Aorta (tissue), 5 donors: Measurements from ENCODE around the gene THSD4. TPM values are rescaled to one million over a fixed set of nuclear protein-coding genes. Genes with fewer than 3 reads are reported as not detected.

ENCODE experiments used
- ATAC-seq: fragments of 200-7000 bp; cut with Tn5 transposase; one replicate; pipeline ENCODE4 v1.9.1; 2022; ENCODE audit warnings: moderate library complexity; ENCODE audit not compliant: low FRiP score
- DNase-seq, 2 donors: peaks; one replicate each; pipeline ENCODE4 v3.0.0-alpha.2; 2020
- H3K27ac ChIP-seq, 2 donors: one replicate each; pipeline ENCODE4 v1.5.1; 2013; ENCODE audit warnings: low read length in 2 of 2, mild to moderate bottlenecking in 2 of 2, moderate library complexity in 2 of 2, control low read depth in 1 of 2, inconsistent platforms in 1 of 2, low read depth in 1 of 2
- H3K27me3 ChIP-seq, 2 donors: one replicate each; pipeline ENCODE4 v1.6.1; 2013; ENCODE audit warnings: control low read depth in 1 of 2, low read length in 1 of 2, mild to moderate bottlenecking in 1 of 2, moderate library complexity in 1 of 2; ENCODE audit not compliant: insufficient read depth in 2 of 2, control insufficient read depth in 1 of 2
- H3K36me3 ChIP-seq, 2 donors: one replicate each; pipeline ENCODE4 v1.6.1; 2013; ENCODE audit warnings: control low read depth in 1 of 2, low read length in 1 of 2, mild to moderate bottlenecking in 1 of 2; ENCODE audit not compliant: insufficient read depth in 2 of 2, control insufficient read depth in 1 of 2
- H3K4me1 ChIP-seq, 2 donors: one replicate each; pipeline ENCODE4 v1.6.1; 2013; ENCODE audit warnings: low read length in 2 of 2, control low read depth in 1 of 2, mild to moderate bottlenecking in 1 of 2, moderate library complexity in 1 of 2; ENCODE audit not compliant: insufficient read depth in 2 of 2, control insufficient read depth in 1 of 2
- H3K4me3 ChIP-seq, 2 donors: one replicate each; pipeline ENCODE4 v1.5.1; 2013; ENCODE audit warnings: low read length in 2 of 2, control low read depth in 1 of 2, mild to moderate bottlenecking in 1 of 2
- H3K9me3 ChIP-seq: one replicate; pipeline ENCODE4 v1.6.1; 2013; ENCODE audit warnings: mild to moderate bottlenecking, low read length; ENCODE audit not compliant: control insufficient read depth
- WGBS, 2 donors: extraction: QIAGEN DNeasy Blood & Tissue Kit; methylation state at CpG; one replicate each; pipeline ENCODE4 v1.1.7; 2013; 5-methylcytosine and 5-hydroxymethylcytosine counted together
- intact Hi-C, 2 donors: fragments of 100-400 bp; cut with DNase I; formaldehyde crosslinking; loops; one replicate each; pipeline versions ENCODE4 v1.14.2 to v1.15.0; 2022
- polyA plus RNA-seq, 2 donors: library from polyadenylated mRNA; stranded (reverse); fragments of 200-250 nt; gene quantifications; one replicate each; pipeline ENCODE4 v1.2.3, GENCODE V29; 2013
- total RNA-seq, 2 donors: library from RNA; stranded (reverse); fragmentation: NEBNext Ultra II Directional; extraction: Animal tissue kit (Norgen Biotek cat#: 25700); gene quantifications; one replicate each; pipeline ENCODE4 v1.2.1, GENCODE V29; 2021
- donor health status: healthy with polysubstance abuse.
- donor health status: Bipolar disorder and iron deficiency.
- donor health status: DM: no; HTN: no; CAD: no.
- donor health status: DM: no; HTN: no; CAD: no.
- donor health status: DM: yes; HTN: yes; CAD: no.

Gene THSD4
- total and polyA plus RNA-seq, 4 donors = 6.3 to 143 (median 30.3) TPM

- DNase-seq (no peak), ATAC-seq (no peak)
- Histone ChIP-seq H3K27me3 (no peaks in the 10 kb centered on the region), H3K4me1 (peaks cover 0 to 5% of the 10 kb centered on the region in 2 donors), H3K27ac (no peak overlapping the region), H3K9me3 (no peaks in the 10 kb centered on the region), H3K36me3 (peaks cover 0 to 5% of the 10 kb centered on the region in 2 donors), H3K4me3 (no peak overlapping the region)
- WGBS, 2 donors = 85% methylated on average over 5 of the region's 5 CpGs
- intact Hi-C loops = loop anchor here (5.0 to 10.0 kb wide), 4 partner anchors 207 to 470 kb away; no protein-coding TSS in a partner anchor
Observed at GRCh38 chr15:71444866-71445590, 329.8 kb downstream of the THSD4 start.

- H3K27ac ChIP-seq = no peak overlapping the region
Observed at GRCh38 chr15:71447328-71448250, 332.3 kb downstream of the THSD4 start.

GRCh38 chr15:71448688-71449114 is 333.4 kb downstream of the THSD4 start:
- Histone ChIP-seq H3K36me3 (peaks cover 0 to 5% of the 10 kb centered on the region in 2 donors), H3K27me3 (no peaks in the 10 kb centered on the region), H3K27ac (no peak overlapping the region), H3K4me3 (no peak overlapping the region), H3K9me3 (no peaks in the 10 kb centered on the region), H3K4me1 (peaks cover 0 to 5% of the 10 kb centered on the region in 2 donors)
- ATAC-seq (peak; percentile 80), DNase-seq (no peak)
- WGBS, 2 donors = 77 to 82% methylated on average over 2 of the region's 2 CpGs
- intact Hi-C loops = loop anchor here (2.0 to 10.0 kb wide), 6 partner anchors 204 to 474 kb away; no protein-coding TSS in a partner anchor

More at GRCh38 chr15:71447328-71448250, 332.3 kb downstream of the THSD4 start:
- Histone ChIP-seq H3K4me3 (no peak overlapping the region), H3K27me3 (no peaks in the 10 kb centered on the region), H3K4me1 (peaks cover 0 to 5% of the 10 kb centered on the region in 2 donors), H3K9me3 (no peaks in the 10 kb centered on the region), H3K36me3 (peaks cover 0 to 5% of the 10 kb centered on the region in 2 donors)
- DNase-seq = no peak
- no peak for ATAC-seq
- intact Hi-C loops = loop anchor here (2.0 to 10.0 kb wide), 7 partner anchors 203 to 473 kb away; no protein-coding TSS in a partner anchor
- WGBS, 2 donors = 64 to 65% methylated on average over 8 of the region's 8 CpGs

- H3K4me3 ChIP-seq = no peak overlapping the region
- H3K4me1 ChIP-seq = no peaks in the 10 kb centered on the region
- DNase-seq = no peak
- ATAC-seq = no peak
- H3K9me3 ChIP-seq = no peaks in the 10 kb centered on the region
- no peak overlapping the region for H3K27ac ChIP-seq
- no peaks in the 10 kb centered on the region for H3K27me3 ChIP-seq
- peaks cover 0 to 4% of the 10 kb centered on the region in 2 donors for H3K36me3 ChIP-seq
- WGBS, 2 donors = 77 to 83% methylated on average over 3 of the region's 3 CpGs
- intact Hi-C loops = loop anchor here (2.0 to 10.0 kb wide), 6 partner anchors 203 to 475 kb away; no protein-coding TSS in a partner anchor
Observed at GRCh38 chr15:71449363-71449762, 334.1 kb downstream of the THSD4 start.

- H3K27ac ChIP-seq = no peak overlapping the region
- no peak overlapping the region for H3K4me3 ChIP-seq
- no peaks in the 10 kb centered on the region for H3K9me3 ChIP-seq
- no peaks in the 10 kb centered on the region for H3K4me1 ChIP-seq
- no peak for DNase-seq
- ATAC-seq = no peak
- no peaks in the 10 kb centered on the region for H3K36me3 ChIP-seq
- 71 to 75% methylated on average over 5 of the region's 5 CpGs for WGBS, 2 donors
- intact Hi-C loops = loop anchor here (2.0 to 10.0 kb wide), 7 partner anchors 75 to 475 kb away; no protein-coding TSS in a partner anchor
- H3K27me3 ChIP-seq = no peaks in the 10 kb centered on the region
Observed at GRCh38 chr15:71449956-71450355, 334.7 kb downstream of the THSD4 start.

GRCh38 chr15:71451130-71451529 is 335.9 kb downstream of the THSD4 start:
- DNase-seq (no peak), ATAC-seq (no peak)
- H3K27ac ChIP-seq = no peak overlapping the region
- no peaks in the 10 kb centered on the region for H3K9me3 ChIP-seq
- 91 to 93% methylated on average over 4 of the region's 4 CpGs for WGBS, 2 donors
- H3K4me3 ChIP-seq = no peak overlapping the region
- H3K4me1 ChIP-seq = no peaks in the 10 kb centered on the region
- no peaks in the 10 kb centered on the region for H3K27me3 ChIP-seq
- intact Hi-C loops = loop anchor here in 1 of 2 donors (10.0 kb wide), 1 partner anchor 74 kb away; no protein-coding TSS in a partner anchor
- no peaks in the 10 kb centered on the region for H3K36me3 ChIP-seq

GRCh38 chr15:71452893-71453292 is 337.6 kb downstream of the THSD4 start:
- Histone ChIP-seq H3K27ac (no peak overlapping the region), H3K27me3 (no peaks in the 10 kb centered on the region), H3K4me1 (no peaks in the 10 kb centered on the region), H3K9me3 (no peaks in the 10 kb centered on the region), H3K4me3 (no peak overlapping the region), H3K36me3 (no peaks in the 10 kb centered on the region)
- no peak for ATAC-seq
- intact Hi-C loops = loop anchor here in 1 of 2 donors (10.0 kb wide), 1 partner anchor 72 kb away; no protein-coding TSS in a partner anchor
- DNase-seq = no peak
- WGBS, 2 donors = 90 to 94% methylated on average over 3 of the region's 3 CpGs

GRCh38 chr15:71454462-71454996 is 339.3 kb downstream of the THSD4 start:
- ATAC-seq = no peak
- Histone ChIP-seq H3K27me3 (no peaks in the 10 kb centered on the region), H3K4me1 (no peaks in the 10 kb centered on the region), H3K36me3 (no peaks in the 10 kb centered on the region), H3K4me3 (no peak overlapping the region), H3K9me3 (no peaks in the 10 kb centered on the region), H3K27ac (no peak overlapping the region)
- DNase-seq = no peak
- intact Hi-C loops = loop anchor here in 1 of 2 donors (10.0 kb wide), 1 partner anchor 70 kb away; no protein-coding TSS in a partner anchor
- WGBS, 2 donors = 45 to 63% methylated on average over 6 of the region's 6 CpGs
